ENCODE measurements around the gene ALDH3B1.

ALDH3B1 gene

GRCh38 chr11:68032997-68033707, 23.0 kb downstream of the ALDH3B1 start:
- DNase-seq: no peak

- no peak for DNase-seq
Observed at GRCh38 chr11:68033708-68034045, 23.6 kb downstream of the ALDH3B1 start.

DNA sequence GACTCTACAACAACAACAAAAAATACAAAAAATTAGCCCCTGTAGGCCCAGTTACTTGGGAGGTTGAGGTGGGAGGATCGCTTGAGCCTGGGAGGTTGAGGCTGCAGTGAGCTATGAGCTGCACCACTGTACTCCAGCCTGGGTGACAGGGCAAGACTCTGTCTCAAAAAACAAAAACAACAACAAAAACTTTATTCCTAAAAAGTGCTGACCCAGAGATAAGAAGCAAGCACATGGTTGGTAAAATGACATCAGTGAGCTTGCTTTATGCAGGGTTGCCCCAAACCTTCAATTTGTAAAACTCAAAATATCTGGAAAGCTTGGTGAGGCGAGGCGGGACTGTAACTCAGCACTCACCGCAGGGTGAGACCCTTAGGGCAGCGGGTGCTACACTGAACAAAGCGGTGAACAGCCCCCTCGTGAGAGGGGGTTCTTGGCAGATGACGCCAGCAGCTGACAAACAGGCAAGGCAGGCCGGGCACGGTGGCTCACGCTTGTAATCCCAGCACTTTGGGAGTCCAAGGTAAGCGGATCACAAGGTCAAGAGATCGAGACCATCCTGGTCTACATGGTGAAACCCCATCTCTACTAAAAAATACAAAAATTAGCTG, 25.2 kb downstream of the ALDH3B1 start:
- no peak for DNase-seq

DNA sequence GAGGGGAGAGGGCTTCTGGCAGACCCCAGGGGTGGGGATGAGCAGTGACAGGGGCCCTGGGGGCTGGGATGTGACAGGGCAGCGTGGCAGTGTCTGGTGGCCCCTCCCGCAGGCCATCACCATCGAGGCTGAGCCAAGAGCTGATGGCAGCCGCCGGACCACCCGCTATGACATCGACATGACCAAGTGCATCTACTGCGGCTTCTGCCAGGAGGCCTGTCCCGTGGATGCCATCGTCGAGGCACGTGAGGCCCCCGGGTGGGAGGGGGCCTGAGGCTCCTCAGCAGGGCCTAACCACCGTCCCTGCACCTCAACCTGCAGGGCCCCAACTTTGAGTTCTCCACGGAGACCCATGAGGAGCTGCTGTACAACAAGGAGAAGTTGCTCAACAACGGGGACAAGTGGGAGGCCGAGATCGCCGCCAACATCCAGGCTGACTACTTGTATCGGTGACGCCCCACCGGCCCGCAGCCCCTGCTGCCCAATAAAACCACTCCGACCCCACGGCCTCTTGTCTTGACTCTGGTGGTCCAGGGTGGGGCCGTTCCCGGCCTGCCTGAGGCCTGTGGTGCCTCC, 26.1 kb downstream of the ALDH3B1 start:
- no peak for DNase-seq

DNA sequence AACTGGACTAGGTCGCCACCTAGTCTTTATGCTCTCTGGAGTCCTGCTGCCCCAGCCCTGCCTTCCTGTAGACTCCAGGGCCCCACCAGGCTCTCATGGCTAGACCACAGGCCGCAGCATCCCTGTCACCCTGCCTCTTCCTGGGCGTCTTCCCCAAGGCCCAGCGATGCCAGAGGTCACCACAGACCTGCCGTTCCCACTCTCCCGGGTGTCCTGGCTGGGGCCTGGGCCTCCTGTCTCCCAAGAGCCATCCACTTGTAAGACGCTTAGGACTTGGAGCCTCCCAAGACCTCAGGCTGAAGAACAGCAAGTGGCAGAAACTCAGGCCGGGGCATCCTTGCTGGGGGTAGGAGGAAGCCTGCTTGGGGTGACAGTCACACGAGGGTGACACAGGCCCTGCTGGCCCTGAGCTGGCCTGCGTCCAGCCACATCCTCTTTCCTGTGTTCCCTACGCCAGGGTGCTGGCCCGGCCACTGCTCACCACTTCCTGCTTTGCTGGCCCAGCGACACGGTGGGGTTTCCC, 26.7 kb downstream of the ALDH3B1 start:
- peak; percentile 40 to 78 for DNase-seq

DNA sequence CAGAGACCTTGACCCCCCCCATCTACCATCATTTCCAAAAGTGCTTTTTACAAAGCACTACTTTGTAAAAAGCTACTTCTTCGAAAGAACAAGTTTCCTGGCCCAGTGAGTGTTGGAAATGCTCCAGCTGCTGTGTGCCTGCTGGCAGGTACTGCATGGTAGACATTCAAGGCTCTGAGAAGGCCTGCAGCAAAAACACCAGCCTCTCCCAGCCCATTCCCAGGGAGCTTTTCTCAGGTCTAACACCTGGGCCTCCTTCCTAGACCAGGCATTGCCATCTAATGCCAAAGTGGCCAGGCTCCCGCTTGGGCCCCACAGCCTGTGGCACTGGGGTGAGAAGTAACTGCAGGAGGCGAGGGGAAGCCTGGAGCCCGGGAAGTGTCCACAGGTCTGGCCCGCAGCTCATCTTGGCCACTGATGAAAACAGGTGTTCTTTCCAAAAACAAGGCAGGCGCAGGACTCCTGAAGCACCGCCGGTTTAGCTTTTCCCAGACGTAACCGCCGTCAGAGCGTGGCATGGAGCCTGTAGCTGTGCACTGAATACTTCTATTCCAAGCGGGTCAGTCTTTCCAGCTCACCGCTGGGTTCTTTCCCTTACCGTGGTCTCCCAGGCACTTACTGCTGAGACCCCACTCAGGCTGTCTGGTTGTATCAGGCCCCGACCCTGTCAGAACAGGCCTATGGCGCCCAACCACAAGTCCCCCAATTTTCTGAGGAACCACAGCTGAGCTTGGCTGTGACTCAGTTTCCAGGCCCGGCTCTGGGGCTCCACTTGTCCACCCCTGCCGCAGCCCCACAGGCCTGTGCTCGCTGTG, 27.5 kb downstream of the ALDH3B1 start:
- DNase-seq: no peak

GRCh38 chr11:68038226-68038717, 28.1 kb downstream of the ALDH3B1 start:
- no peak for DNase-seq

DNA sequence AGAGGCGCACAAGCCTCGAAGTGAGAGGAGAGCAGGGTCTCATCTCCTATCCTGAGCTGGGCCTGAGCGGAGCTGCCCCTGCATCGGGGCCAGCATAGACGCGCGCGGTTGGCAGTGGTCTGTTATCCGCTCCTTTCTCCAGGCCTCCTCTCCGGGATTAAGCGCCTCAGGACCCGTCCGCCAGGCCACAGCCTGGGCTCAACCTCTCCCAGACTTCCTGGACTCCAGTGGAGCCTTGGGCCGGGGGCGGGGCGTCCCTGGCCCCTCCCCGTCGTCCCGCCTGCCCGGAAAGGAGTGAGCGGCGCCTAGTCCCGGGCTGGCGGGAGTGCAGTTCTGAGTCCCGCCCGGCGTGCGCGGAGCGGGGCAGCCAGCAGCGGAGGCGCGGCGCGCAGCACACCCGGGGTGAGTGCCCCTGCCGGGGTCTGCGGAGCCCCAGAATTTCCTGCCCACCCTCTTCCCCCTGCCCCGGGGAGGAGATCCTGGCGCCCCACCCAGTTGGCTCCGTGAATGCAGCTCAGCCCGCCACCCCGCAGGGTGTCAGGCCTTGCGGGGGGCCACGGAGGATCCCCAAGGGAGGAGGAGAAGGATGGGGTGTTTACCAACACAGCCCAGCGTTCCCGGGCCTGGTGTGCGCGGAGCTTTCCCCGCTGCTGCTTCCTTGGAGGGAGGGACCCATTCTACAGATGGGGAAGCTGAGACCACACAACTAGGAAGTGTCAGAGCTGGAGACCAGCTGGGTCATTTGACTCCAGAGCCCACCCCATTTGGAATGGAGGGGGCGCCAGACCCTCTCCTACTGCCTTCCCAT, 28.8 kb downstream of the ALDH3B1 start, which contains the start of gene TCIRG1:
TSS of gene TCIRG1 (plus strand) at position 308 of the 808 bp plus-strand sequence. CDS start 2,247 bp downstream, outside the sequence.
- peak; percentile 53 to 56 for DNase-seq

DNA sequence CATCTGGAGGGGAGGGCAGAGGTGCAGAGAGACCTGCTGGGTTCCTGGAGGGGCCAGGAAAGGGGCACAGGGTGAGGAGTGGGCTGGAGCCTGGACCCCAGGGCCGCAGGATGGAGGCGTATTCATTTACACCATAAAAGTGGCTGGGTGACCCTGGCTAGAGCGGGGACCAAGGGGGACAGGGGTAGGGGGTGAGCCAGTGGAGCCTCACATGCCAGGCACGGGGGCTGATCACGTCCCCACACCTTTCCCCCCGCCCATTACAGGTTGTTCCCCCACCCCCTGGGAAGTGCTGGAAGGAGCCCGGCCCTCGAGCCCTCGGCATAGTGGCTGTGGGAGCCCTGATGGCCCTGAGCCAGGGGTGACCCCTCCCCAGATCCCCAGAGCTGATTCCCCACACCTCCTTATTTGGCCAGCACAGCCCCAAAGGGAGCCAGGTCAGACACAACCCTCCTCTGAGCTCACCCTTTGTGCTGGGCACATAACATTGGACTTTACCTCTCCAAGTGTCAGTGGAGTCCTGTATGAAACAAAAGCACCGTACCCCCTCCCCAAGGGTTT, 29.5 kb downstream of the ALDH3B1 start:
- DNase-seq: no peak

GRCh38 chr11:68040101-68040956, 30.2 kb downstream of the ALDH3B1 start:
- DNase-seq: peak; percentile 49

GRCh38 chr11:68040957-68041591, 30.9 kb downstream of the ALDH3B1 start:
- DNase-seq: no peak

GRCh38 chr11:68041617-68042218, 31.6 kb downstream of the ALDH3B1 start:
- DNase-seq: no peak

GRCh38 chr11:68042219-68043028, 32.3 kb downstream of the ALDH3B1 start:
- DNase-seq: no peak

GRCh38 chr11:68043029-68043348, 32.9 kb downstream of the ALDH3B1 start:
- DNase-seq: no peak

- DNase-seq: no peak
Observed at GRCh38 chr11:68043349-68044144, 33.4 kb downstream of the ALDH3B1 start.

GRCh38 chr11:68044145-68044813, 34.2 kb downstream of the ALDH3B1 start:
- DNase-seq: no peak

GRCh38 chr11:68044898-68045351, 34.8 kb downstream of the ALDH3B1 start:
- no peak for DNase-seq
